AG09309 (cell line): ENCODE data around the gene ATP2C2.

Experiments used
- DNase-seq: peaks from one replicate; pipeline ENCODE4 v3.0.0-alpha.2; 2010; ENCODE audit warnings: low read depth
- H3K4me3 ChIP-seq: 2 replicates; pipeline ENCODE4 v1.5.1; 2011; ENCODE audit warnings: mild to moderate bottlenecking, low read depth, low read length, moderate library complexity; ENCODE audit not compliant: control insufficient read depth
- TF ChIP-seq, protein P1 (sequence below): IDR thresholded peaks from 2 replicates; pipeline ENCODE4 v1.5.1; 2011; ENCODE audit warnings: mild to moderate bottlenecking, low read depth, low read length, inconsistent platforms; ENCODE audit not compliant: insufficient read depth, control insufficient read depth; ENCODE audit errors: missing control alignments

ATP2C2 gene

DNA sequence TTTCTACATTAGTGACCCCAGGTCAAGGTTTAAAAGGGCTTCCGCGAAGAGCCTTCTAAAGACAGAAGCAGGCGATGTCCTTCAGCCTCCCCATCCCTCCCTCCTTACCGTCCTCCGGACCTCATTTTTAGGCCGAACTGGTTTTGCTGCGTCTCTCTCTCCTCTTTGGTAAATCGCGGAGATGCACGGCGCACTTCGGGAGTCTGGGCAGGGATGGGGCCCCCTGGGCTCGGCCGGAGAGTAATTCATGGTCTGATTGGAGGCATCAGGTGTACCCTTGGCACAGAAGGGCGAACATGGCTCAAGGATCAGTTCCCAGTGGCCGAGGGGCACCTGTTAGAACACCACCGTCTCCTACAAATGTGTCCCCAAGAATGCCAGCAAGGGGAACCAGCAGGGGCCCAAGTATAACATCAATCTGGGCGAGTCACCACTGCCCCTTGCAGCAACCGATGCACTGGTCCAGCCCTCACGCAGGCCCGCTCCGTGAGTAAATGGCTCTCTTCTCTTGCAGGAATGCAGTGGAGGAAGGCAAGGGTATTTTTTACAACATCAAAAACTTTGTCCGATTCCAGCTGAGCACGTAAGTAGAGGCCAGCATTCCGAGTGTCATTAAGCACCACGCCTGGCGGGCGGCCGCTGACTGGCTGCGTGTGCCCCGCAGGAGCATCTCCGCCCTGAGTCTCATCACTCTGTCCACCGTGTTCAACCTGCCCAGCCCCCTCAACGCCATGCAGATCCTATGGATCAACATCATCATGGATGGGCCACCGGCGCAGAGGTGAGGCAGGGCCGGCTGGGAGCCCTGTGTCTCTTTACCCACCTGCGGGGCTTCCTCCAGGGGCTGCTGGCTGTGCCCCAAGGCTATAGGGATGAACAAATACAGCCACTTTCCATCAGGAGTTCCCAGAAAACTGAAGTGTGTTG lies 90.5 kb downstream of the ATP2C2 start:
- no peak for DNase-seq
- H3K4me3 ChIP-seq: no peak overlapping the region
- TF ChIP-seq, protein P1, sequence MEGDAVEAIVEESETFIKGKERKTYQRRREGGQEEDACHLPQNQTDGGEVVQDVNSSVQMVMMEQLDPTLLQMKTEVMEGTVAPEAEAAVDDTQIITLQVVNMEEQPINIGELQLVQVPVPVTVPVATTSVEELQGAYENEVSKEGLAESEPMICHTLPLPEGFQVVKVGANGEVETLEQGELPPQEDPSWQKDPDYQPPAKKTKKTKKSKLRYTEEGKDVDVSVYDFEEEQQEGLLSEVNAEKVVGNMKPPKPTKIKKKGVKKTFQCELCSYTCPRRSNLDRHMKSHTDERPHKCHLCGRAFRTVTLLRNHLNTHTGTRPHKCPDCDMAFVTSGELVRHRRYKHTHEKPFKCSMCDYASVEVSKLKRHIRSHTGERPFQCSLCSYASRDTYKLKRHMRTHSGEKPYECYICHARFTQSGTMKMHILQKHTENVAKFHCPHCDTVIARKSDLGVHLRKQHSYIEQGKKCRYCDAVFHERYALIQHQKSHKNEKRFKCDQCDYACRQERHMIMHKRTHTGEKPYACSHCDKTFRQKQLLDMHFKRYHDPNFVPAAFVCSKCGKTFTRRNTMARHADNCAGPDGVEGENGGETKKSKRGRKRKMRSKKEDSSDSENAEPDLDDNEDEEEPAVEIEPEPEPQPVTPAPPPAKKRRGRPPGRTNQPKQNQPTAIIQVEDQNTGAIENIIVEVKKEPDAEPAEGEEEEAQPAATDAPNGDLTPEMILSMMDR: no peak

GRCh38 chr16:84459533-84459894 lies 91.2 kb downstream of the ATP2C2 start:
- TF ChIP-seq, protein P1: no peak
- DNase-seq: no peak
- no peak overlapping the region for H3K4me3 ChIP-seq

DNA sequence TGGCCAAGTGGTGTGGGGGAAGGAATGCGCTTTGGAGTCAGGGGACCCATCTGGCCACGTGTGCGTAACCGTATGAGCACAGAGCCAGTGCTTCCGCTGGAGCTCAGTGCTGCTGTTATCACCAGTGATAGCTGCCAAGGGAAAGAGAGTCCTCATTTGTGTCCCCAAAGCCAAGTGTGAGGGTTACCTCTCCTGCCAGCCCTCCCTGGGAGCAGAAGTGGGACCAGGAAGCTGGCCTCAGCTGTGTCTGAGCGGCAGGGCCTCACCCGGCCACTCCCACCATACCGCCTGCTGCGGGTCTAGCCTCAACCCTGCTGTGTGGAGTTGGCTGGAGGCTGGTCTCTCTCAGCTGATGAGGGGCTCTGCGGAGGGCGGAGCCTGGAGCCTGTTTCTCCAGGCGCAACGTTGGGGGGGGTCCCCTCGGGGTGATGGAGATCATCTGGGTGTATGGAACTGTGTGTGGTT lies 91.6 kb downstream of the ATP2C2 start:
- DNase-seq: no peak
- no peak overlapping the region for H3K4me3 ChIP-seq
- TF ChIP-seq, protein P1: no peak

DNA sequence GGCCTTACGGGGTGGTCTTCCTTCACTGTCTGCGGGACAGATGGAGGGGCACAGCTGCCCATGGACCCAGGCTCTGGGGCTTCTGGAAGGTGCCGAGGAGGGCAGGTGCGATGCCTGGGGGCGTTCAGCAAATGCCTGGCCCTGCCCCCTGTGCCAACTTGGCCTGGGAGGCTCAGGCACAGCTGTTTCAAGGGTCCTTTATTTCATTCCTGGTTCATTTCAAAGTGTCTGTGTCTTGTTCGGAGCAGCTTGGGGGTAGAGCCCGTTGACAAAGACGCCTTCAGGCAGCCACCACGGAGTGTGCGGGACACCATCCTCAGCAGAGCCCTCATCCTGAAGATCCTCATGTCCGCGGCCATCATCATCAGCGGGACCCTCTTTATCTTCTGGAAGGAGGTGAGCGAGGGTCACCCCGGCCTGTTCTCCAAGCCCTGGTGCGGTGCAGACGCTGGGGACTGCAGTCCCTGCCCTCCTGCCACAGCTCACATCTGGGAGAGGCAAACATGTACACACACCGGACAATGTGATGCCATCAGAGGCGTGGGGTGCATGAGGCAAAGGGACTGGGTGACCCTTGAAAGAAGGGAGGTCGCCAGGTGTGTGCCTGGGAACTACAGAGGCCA lies 92.2 kb downstream of the ATP2C2 start:
- TF ChIP-seq, protein P1: no peak
- no peak overlapping the region for H3K4me3 ChIP-seq
- no peak for DNase-seq

GRCh38 chr16:84461029-84461412 lies 92.7 kb downstream of the ATP2C2 start:
- H3K4me3 ChIP-seq: no peak overlapping the region
- no peak for DNase-seq
- TF ChIP-seq, protein P1: no peak

DNA sequence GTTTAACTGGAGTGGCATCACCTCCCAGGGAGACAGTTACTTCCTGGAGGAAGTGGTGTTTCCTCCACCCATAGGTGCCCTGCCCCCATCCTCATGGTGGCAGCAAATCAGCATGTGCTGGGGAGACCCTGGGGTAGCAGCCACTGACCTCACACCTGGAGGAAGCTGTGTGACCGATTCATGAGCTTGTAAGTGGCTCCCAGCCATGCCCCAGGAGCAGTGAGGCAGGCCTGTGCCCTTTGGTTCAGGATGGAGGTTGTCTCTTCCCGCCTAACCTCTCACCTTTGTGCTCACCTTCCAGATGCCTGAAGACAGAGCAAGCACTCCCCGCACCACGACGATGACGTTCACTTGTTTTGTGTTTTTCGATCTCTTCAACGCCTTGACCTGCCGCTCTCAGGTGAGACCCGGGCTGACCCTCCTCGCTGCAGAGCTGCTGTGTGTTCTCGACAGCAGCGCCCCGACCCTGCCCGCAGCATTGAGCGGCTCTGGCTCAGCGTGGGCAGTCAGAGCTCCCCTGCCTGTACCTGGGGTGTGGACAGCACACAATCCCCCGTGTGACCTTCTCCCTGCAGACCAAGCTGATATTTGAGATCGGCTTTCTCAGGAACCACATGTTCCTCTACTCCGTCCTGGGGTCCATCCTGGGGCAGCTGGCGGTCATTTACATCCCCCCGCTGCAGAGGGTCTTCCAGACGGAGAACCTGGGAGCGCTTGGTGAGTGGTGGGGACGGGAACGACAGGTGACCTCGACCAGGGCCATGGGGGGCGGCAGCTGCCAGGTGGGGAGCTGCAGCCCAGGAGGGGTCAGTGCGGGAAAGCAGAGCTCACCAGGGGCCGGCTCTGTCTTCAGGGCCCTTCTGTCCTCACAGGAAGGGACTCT lies 93.3 kb downstream of the ATP2C2 start:
- no peak for DNase-seq
- no peak overlapping the region for H3K4me3 ChIP-seq
- TF ChIP-seq, protein P1: no peak
